Neural cell (in vitro differentiated cells): ENCODE measurements around the gene GPAM. TPM values are rescaled to one million over a fixed set of nuclear protein-coding genes. Genes with fewer than 3 reads are reported as not detected.

Experiments
- H2AFZ ChIP-seq: fragments of 200-600, 300-800 bp; sonication (generic), shearing (Covaris generic); 2 replicates; pipeline ENCODE4 v1.6.0; 2014; ENCODE audit warnings: low read depth, mild to moderate bottlenecking, antibody characterized with exemption, low read length, moderate library complexity
- H3F3A ChIP-seq: fragments of 200-600 bp; shearing (Covaris generic); 2 replicates; pipeline ENCODE4 v1.6.1; 2016; ENCODE audit warnings: mild to moderate bottlenecking, moderate library complexity, mixed read lengths, antibody characterized with exemption, low read length; ENCODE audit not compliant: insufficient read depth, poor library complexity, severe bottlenecking
- H3K27ac ChIP-seq: fragments of 200-600, 300-800 bp; sonication (generic), shearing (Covaris generic); 2 replicates; pipeline ENCODE4 v1.5.1; 2014; ENCODE audit warnings: mild to moderate bottlenecking, low read length, moderate library complexity
- H3K27me3 ChIP-seq: fragments of 300-800, 200-600 bp; sonication (generic), shearing (Covaris generic); 2 replicates; pipeline ENCODE4 v1.6.0; 2014; ENCODE audit warnings: mild to moderate bottlenecking, low read depth, low read length, moderate library complexity; ENCODE audit not compliant: insufficient read depth
- H3K36me3 ChIP-seq: fragments of 300-800, 200-600 bp; sonication (generic), shearing (Covaris generic); 2 replicates; pipeline ENCODE4 v1.5.1; 2014; ENCODE audit warnings: mild to moderate bottlenecking, antibody characterized with exemption, low read length, moderate library complexity; ENCODE audit not compliant: insufficient read depth
- H3K4me2 ChIP-seq: fragments of 300-800, 200-600 bp; sonication (generic), shearing (Covaris generic); 2 replicates; pipeline ENCODE4 v1.6.0; 2014; ENCODE audit warnings: mild to moderate bottlenecking, low read length
- H3K4me3 ChIP-seq: fragments of 300-800, 200-600 bp; sonication (generic), shearing (Covaris generic); 2 replicates; pipeline ENCODE4 v1.5.1; 2014; ENCODE audit warnings: mild to moderate bottlenecking, low read length, moderate library complexity
- H3K79me2 ChIP-seq: fragments of 200-600 bp; shearing (Covaris generic); replicated peaks from 2 replicates; pipeline ENCODE4 v1.6.0; 2014; ENCODE audit warnings: mild to moderate bottlenecking, low read length, moderate library complexity; ENCODE audit not compliant: insufficient read depth
- H3K9ac ChIP-seq: fragments of 300-800, 200-600 bp; sonication (generic), shearing (Covaris generic); 2 replicates; pipeline ENCODE4 v1.6.1; 2016; ENCODE audit warnings: mild to moderate bottlenecking, low read length, mixed read lengths
- H3K9me2 ChIP-seq: fragments of 200-600 bp; shearing (Covaris generic); 2 replicates; pipeline ENCODE4 v1.6.1; 2016; ENCODE audit warnings: mild to moderate bottlenecking, low read length, mixed read lengths; ENCODE audit not compliant: insufficient read depth
- H3K9me3 ChIP-seq: fragments of 200-600, 300-800 bp; sonication (generic), shearing (Covaris generic); 2 replicates; pipeline ENCODE4 v1.6.1; 2016; ENCODE audit warnings: mild to moderate bottlenecking, mixed run types, low read length, moderate library complexity, mixed read lengths
- H4K20me1 ChIP-seq: fragments of 200-600 bp; shearing (Covaris generic); 2 replicates; pipeline ENCODE4 v1.6.1; 2016; ENCODE audit warnings: mild to moderate bottlenecking, mixed run types; ENCODE audit not compliant: insufficient read depth
- CTCF ChIP-seq: fragments of 450-650 bp; IDR thresholded peaks from 2 replicates; pipeline ENCODE4 v1.5.1; 2014; ENCODE audit warnings: antibody characterized with exemption, mild to moderate bottlenecking, moderate library complexity; ENCODE audit not compliant: poor library complexity, severe bottlenecking
- EP300 ChIP-seq: fragments of 450-650 bp; conservative IDR thresholded peaks from 2 replicates; pipeline ENCODE4 v1.6.1; 2014; ENCODE audit warnings: antibody characterized with exemption, mild to moderate bottlenecking, moderate library complexity; ENCODE audit not compliant: poor library complexity, severe bottlenecking
- EZH2 ChIP-seq: fragments of 200-600, 300-800 bp; shearing (Covaris generic), sonication (generic); IDR thresholded peaks from 2 replicates; pipeline ENCODE4 v1.6.1; 2014; ENCODE audit warnings: antibody characterized with exemption, low read length, borderline replicate concordance, mild to moderate bottlenecking; ENCODE audit not compliant: insufficient read depth, poor library complexity, severe bottlenecking
- MXI1 ChIP-seq: fragments of 450-650 bp; conservative IDR thresholded peaks from 2 replicates; pipeline ENCODE4 v1.6.1; 2014; ENCODE audit warnings: antibody characterized with exemption, mild to moderate bottlenecking; ENCODE audit not compliant: poor library complexity, severe bottlenecking
- POLR2AphosphoS5 ChIP-seq: IDR thresholded peaks from 2 replicates; pipeline ENCODE4 v1.6.1; 2012
- RAD21 ChIP-seq: fragments of 450-650 bp; conservative IDR thresholded peaks from 2 replicates; pipeline ENCODE4 v1.6.1; 2014; ENCODE audit warnings: antibody characterized with exemption, mild to moderate bottlenecking, moderate library complexity
- SMC3 ChIP-seq: fragments of 450-650 bp; conservative IDR thresholded peaks from 2 replicates; pipeline ENCODE4 v1.6.1; 2014; ENCODE audit warnings: antibody characterized with exemption, mild to moderate bottlenecking, moderate library complexity; ENCODE audit not compliant: poor library complexity
- TAF1 ChIP-seq: IDR thresholded peaks from 2 replicates; pipeline ENCODE4 v1.6.1; 2012; ENCODE audit warnings: low read depth
- polyA plus RNA-seq: library from polyadenylated mRNA; depleted of rRNA; stranded (reverse); fragments of >200 nt; gene quantifications from 2 replicates; pipeline ENCODE4 v1.2.3, GENCODE V29; 2014
- TF ChIP-seq, protein P1 (sequence below): IDR thresholded peaks from 2 replicates; pipeline ENCODE4 v1.6.1; 2012; ENCODE audit warnings: borderline replicate concordance

Gene GPAM
- polyA plus RNA-seq, 1 donor from 2014 or later, result 17.3 TPM

GRCh38 chr10:112182784-112183328 is 709 bp downstream of the GPAM start:
- TF ChIP-seq RAD21 (no peak), MXI1 (no peak), CTCF (no peak), TAF1 (no peak)
- TF ChIP-seq, protein P1, sequence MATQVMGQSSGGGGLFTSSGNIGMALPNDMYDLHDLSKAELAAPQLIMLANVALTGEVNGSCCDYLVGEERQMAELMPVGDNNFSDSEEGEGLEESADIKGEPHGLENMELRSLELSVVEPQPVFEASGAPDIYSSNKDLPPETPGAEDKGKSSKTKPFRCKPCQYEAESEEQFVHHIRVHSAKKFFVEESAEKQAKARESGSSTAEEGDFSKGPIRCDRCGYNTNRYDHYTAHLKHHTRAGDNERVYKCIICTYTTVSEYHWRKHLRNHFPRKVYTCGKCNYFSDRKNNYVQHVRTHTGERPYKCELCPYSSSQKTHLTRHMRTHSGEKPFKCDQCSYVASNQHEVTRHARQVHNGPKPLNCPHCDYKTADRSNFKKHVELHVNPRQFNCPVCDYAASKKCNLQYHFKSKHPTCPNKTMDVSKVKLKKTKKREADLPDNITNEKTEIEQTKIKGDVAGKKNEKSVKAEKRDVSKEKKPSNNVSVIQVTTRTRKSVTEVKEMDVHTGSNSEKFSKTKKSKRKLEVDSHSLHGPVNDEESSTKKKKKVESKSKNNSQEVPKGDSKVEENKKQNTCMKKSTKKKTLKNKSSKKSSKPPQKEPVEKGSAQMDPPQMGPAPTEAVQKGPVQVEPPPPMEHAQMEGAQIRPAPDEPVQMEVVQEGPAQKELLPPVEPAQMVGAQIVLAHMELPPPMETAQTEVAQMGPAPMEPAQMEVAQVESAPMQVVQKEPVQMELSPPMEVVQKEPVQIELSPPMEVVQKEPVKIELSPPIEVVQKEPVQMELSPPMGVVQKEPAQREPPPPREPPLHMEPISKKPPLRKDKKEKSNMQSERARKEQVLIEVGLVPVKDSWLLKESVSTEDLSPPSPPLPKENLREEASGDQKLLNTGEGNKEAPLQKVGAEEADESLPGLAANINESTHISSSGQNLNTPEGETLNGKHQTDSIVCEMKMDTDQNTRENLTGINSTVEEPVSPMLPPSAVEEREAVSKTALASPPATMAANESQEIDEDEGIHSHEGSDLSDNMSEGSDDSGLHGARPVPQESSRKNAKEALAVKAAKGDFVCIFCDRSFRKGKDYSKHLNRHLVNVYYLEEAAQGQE, result no peak
- Histone ChIP-seq H4K20me1 (no peaks in the 10 kb centered on the region), H3K4me2 (peak overlapping the region; percentile 53), H3K36me3 (no peaks in the 10 kb centered on the region), H3K79me2 (no peaks in the 10 kb centered on the region), H3K27ac (peak overlapping the region; percentile 85), H3F3A (no peaks in the 10 kb centered on the region), H3K9me3 (no peaks in the 10 kb centered on the region), H3K4me3 (peak overlapping the region; percentile 84), H2AFZ (peak overlapping the region; percentile 93), H3K9ac (peak overlapping the region; percentile 84), H3K27me3 (no peaks in the 10 kb centered on the region), H3K9me2 (no peaks in the 10 kb centered on the region)

DNA sequence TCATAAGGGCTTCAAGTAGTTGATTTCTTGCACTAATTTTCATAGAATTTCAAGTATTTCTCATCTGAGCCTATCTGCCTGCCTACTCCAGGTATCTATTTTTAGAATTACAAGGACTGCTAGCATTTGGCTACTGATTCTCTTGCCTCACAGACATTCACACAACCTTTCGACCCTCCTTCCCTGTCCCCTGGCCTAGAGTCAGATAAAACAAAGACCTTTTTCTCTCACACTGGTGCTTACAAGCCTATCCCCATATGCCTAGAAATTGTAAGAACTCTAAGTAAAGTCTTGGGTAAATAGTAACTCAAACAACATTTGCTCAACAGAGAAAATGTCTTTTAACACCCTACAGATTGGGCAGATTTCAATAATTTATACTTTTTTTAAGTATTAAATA is 6.3 kb downstream of the GPAM start:
- H3K79me2 ChIP-seq, result no peaks in the 10 kb centered on the region
- H4K20me1 ChIP-seq, result no peaks in the 10 kb centered on the region
- no peak overlapping the region for H3K9ac ChIP-seq
- no peak overlapping the region for H2AFZ ChIP-seq
- no peaks in the 10 kb centered on the region for H3K9me3 ChIP-seq
- no peaks in the 10 kb centered on the region for H3K27me3 ChIP-seq
- TF ChIP-seq SMC3 (no peak), POLR2AphosphoS5 (no peak), TAF1 (no peak), RAD21 (no peak), EZH2 (no peak), MXI1 (no peak), EP300 (no peak), CTCF (no peak)
- TF ChIP-seq, protein P1, result no peak
- no peaks in the 10 kb centered on the region for H3K36me3 ChIP-seq
- H3K27ac ChIP-seq, result no peak overlapping the region
- H3F3A ChIP-seq, result no peaks in the 10 kb centered on the region
- no peak overlapping the region for H3K4me3 ChIP-seq
- H3K4me2 ChIP-seq, result no peak overlapping the region
- no peaks in the 10 kb centered on the region for H3K9me2 ChIP-seq
